OCI-LY3 (cell line): ENCODE data around the gene KCNAB1.

Source experiments
- H2AFZ ChIP-seq: fragments of 200-600, 300-600 bp; shearing (Covaris generic); 2 replicates; pipeline ENCODE4 v1.6.0; 2014; ENCODE audit warnings: antibody characterized with exemption, low read depth, low read length
- H3K27ac ChIP-seq: fragments of 200-600, 300-600 bp; sonication (generic); 2 replicates; pipeline ENCODE4 v1.5.1; 2014; ENCODE audit warnings: mild to moderate bottlenecking, low read length, moderate library complexity, mixed read lengths
- H3K27me3 ChIP-seq: fragments of 200-600, 300-600 bp; sonication (generic); 2 replicates; pipeline ENCODE4 v1.6.1; 2014; ENCODE audit warnings: low read depth, low read length, mixed read lengths
- H3K36me3 ChIP-seq: fragments of 200-600, 300-600 bp; sonication (generic); replicated peaks from 2 replicates; pipeline ENCODE3; 2014; ENCODE audit warnings: low read depth, low read length, mixed read lengths
- H3K4me1 ChIP-seq: fragments of 300-600, 200-600 bp; sonication (generic); 2 replicates; pipeline ENCODE4 v1.6.1; 2014; ENCODE audit warnings: low read length, mixed read lengths
- H3K4me2 ChIP-seq: fragments of 200-600, 300-600 bp; sonication (generic); 2 replicates; pipeline ENCODE4 v1.6.1; 2014; ENCODE audit warnings: low read length, mixed read lengths
- H3K4me3 ChIP-seq: fragments of 300-600, 200-600 bp; sonication (generic); 2 replicates; pipeline ENCODE4 v1.5.1; 2014; ENCODE audit warnings: antibody characterized with exemption, mild to moderate bottlenecking, low read length, moderate library complexity
- H3K79me2 ChIP-seq: fragments of 300-600, 200-600 bp; shearing (Covaris generic); 2 replicates; pipeline ENCODE4 v1.6.1; 2014; ENCODE audit warnings: mild to moderate bottlenecking, low read length, mixed read lengths
- H3K9ac ChIP-seq: fragments of 300-600, 200-600 bp; shearing (Covaris generic); 2 replicates; pipeline ENCODE4 v1.6.0; 2014; ENCODE audit warnings: mild to moderate bottlenecking, low read length, moderate library complexity
- H3K9me3 ChIP-seq: fragments of 200-600, 300-600 bp; shearing (Covaris generic); 2 replicates; pipeline ENCODE4 v1.6.1; 2014; ENCODE audit warnings: low read length, mixed read lengths; ENCODE audit not compliant: insufficient read depth
- H4K20me1 ChIP-seq: fragments of 200-600, 300-600 bp; sonication (generic); 2 replicates; pipeline ENCODE4 v1.6.1; 2016; ENCODE audit warnings: low read length, mixed read lengths; ENCODE audit not compliant: insufficient read depth
- CTCF ChIP-seq: fragments of 200-600, 300-600 bp; sonication (generic); IDR thresholded peaks from 2 replicates; pipeline ENCODE4 v1.5.1; 2014; ENCODE audit warnings: antibody characterized with exemption, low read length, low read depth
- EZH2phosphoT487 ChIP-seq: fragments of 200-600 bp; shearing (Covaris generic); IDR thresholded peaks from 2 replicates; pipeline ENCODE4 v1.6.1; 2018; ENCODE audit warnings: antibody characterized with exemption, mixed run types, low read depth

The KCNAB1 gene

GRCh38 chr3:156360083-156360482 is 239.7 kb downstream of the KCNAB1 start:
- no peaks in the 10 kb centered on the region for H4K20me1 ChIP-seq
- H3K79me2 ChIP-seq: no peaks in the 10 kb centered on the region
- no peaks in the 10 kb centered on the region for H3K36me3 ChIP-seq
- H3K27me3 ChIP-seq: peaks cover 15% of the 10 kb centered on the region; the same call in 1 of the 2 replicates
- H3K4me1 ChIP-seq: no peaks in the 10 kb centered on the region
- H3K27ac ChIP-seq: no peak overlapping the region
- TF ChIP-seq EZH2phosphoT487 (no peak), CTCF (no peak)
- H3K4me3 ChIP-seq: no peak overlapping the region
- no peak overlapping the region for H3K4me2 ChIP-seq
- H3K9me3 ChIP-seq: no peaks in the 10 kb centered on the region
- H3K9ac ChIP-seq: no peak overlapping the region
- no peak overlapping the region for H2AFZ ChIP-seq

GRCh38 chr3:156360963-156361362 is 240.6 kb downstream of the KCNAB1 start:
- no peak for TF ChIP-seq EZH2phosphoT487
- Histone ChIP-seq H3K27ac (no peak overlapping the region), H3K36me3 (no peaks in the 10 kb centered on the region), H3K79me2 (no peaks in the 10 kb centered on the region), H3K9ac (no peak overlapping the region), H3K4me3 (no peak overlapping the region), H3K4me2 (no peak overlapping the region), H3K9me3 (no peaks in the 10 kb centered on the region), H3K27me3 (peaks cover 23% of the 10 kb centered on the region), H3K4me1 (no peaks in the 10 kb centered on the region), H4K20me1 (no peaks in the 10 kb centered on the region), H2AFZ (no peak overlapping the region)

GRCh38 chr3:156366559-156366958 is 246.2 kb downstream of the KCNAB1 start:
- Histone ChIP-seq H3K27me3 (peaks cover 23% of the 10 kb centered on the region), H3K36me3 (no peaks in the 10 kb centered on the region), H3K9me3 (no peaks in the 10 kb centered on the region), H3K4me1 (peaks cover 19% of the 10 kb centered on the region), H3K4me3 (no peak overlapping the region), H4K20me1 (no peaks in the 10 kb centered on the region), H3K4me2 (no peak overlapping the region), H3K79me2 (no peaks in the 10 kb centered on the region), H2AFZ (no peak overlapping the region), H3K27ac (no peak overlapping the region), H3K9ac (no peak overlapping the region)
- TF ChIP-seq EZH2phosphoT487 (no peak), CTCF (no peak)

GRCh38 chr3:156368189-156368588 is 247.8 kb downstream of the KCNAB1 start:
- Histone ChIP-seq H3K9me3 (no peaks in the 10 kb centered on the region), H3K4me1 (peaks cover 21% of the 10 kb centered on the region), H3K36me3 (no peaks in the 10 kb centered on the region), H3K79me2 (no peaks in the 10 kb centered on the region), H3K27ac (no peak overlapping the region), H2AFZ (no peak overlapping the region), H4K20me1 (no peaks in the 10 kb centered on the region), H3K4me2 (peak overlapping the region; percentile 27), H3K9ac (no peak overlapping the region), H3K4me3 (no peak overlapping the region), H3K27me3 (peaks cover 20% of the 10 kb centered on the region)
- TF ChIP-seq EZH2phosphoT487: no peak
- no peak for TF ChIP-seq CTCF

GRCh38 chr3:156371701-156372100 is 251.3 kb downstream of the KCNAB1 start:
- no peak overlapping the region for H3K4me3 ChIP-seq
- H3K79me2 ChIP-seq: no peaks in the 10 kb centered on the region
- H4K20me1 ChIP-seq: no peaks in the 10 kb centered on the region
- TF ChIP-seq EZH2phosphoT487: no peak
- TF ChIP-seq CTCF: no peak
- no peaks in the 10 kb centered on the region for H3K36me3 ChIP-seq
- H3K27me3 ChIP-seq: peaks cover 6% of the 10 kb centered on the region; the same call in 1 of the 2 replicates
- peaks cover 21% of the 10 kb centered on the region for H3K4me1 ChIP-seq
- no peak overlapping the region for H3K9ac ChIP-seq
- no peaks in the 10 kb centered on the region for H3K9me3 ChIP-seq
- H3K4me2 ChIP-seq: 0 out of 2 replicates have a peak overlapping the region, but pooled peaks have one; percentile 19
- no peak overlapping the region for H3K27ac ChIP-seq
- H2AFZ ChIP-seq: no peak overlapping the region
